ENCODE measurements around the gene EGFL7.

EGFL7 gene

GRCh38 chr9:136662656-136663581, at the start of gene EGFL7:
Gene EGFL7, plus strand, starts transcription at chr9:136662916. Its CDS starts 5,367 bp downstream, at chr9:136668283.
- FAIRE-seq, result no peak

GRCh38 chr9:136613824-136614371, 48.8 kb upstream of the EGFL7 start:
- no peak for FAIRE-seq

GRCh38 chr9:136614372-136614922, 48.3 kb upstream of the EGFL7 start:
- no peak for FAIRE-seq

DNA sequence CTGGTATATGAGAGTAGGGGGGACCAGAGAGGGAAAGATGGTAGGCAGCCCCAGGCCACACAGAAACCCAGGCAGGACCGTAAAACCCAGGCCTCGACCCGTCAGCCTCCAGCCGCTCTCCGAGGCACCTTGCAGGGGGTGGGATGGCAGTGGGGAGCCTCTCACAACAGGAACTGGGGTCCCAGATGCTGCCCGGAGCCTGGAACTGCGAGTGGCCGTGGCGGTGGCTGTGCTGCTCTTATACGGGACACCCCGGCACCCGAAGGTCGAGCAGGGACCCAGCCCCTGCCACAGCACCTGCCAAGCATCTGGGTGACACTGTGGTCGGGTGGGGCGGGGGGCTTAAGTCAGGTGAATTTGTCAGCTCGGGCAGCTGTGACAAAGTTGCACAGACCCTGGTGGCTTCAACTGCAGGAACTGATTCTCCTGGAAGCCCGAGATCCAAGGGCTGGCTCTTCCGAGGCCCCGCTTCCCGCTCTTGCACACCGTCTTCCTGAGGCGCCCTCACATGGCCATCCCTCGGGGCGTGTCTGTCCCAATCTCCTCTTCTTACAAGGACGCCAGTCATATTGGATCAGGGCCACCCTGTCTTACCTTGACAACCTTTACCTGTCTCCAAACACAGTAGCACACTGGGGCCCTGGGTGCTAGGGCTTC, 47.6 kb upstream of the EGFL7 start:
- no peak for FAIRE-seq

DNA sequence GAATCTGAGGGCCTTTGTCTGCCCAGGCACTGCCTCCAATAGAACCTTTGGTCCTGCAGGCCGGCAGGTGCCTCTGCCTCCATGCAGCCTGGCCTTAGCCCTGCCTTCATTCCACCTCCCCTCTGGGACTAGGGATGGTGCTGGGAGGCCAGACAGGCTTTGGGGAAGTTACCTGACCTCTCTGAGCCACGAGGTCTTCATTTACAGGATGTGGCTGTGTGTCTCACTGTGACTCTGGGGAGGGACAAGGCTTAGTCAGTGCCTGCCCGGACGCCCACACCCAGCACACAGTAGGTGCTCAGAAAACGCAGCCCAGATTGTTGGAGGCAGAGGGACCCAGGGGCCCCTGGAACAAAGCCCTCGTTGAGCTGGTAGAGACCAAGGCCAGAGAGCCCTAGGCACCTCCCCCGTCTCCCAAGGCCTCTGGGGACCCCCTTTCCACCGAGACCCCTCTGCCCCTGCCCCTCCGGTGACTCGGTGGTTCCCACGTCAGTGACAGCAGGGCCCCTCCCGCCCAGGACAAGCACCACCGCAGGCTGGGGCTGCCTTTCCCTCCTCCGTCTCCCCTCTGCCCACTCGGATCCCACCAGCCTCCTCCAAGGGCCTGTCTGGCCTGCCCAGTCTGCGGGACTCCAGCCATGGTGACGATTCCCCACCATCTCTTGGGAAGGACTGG, 46.9 kb upstream of the EGFL7 start:
- FAIRE-seq, result no peak

- FAIRE-seq, result no peak
Observed at GRCh38 chr9:136616307-136616635, 46.4 kb upstream of the EGFL7 start.

GRCh38 chr9:136616948-136617695, 45.6 kb upstream of the EGFL7 start:
- FAIRE-seq, result no peak

DNA sequence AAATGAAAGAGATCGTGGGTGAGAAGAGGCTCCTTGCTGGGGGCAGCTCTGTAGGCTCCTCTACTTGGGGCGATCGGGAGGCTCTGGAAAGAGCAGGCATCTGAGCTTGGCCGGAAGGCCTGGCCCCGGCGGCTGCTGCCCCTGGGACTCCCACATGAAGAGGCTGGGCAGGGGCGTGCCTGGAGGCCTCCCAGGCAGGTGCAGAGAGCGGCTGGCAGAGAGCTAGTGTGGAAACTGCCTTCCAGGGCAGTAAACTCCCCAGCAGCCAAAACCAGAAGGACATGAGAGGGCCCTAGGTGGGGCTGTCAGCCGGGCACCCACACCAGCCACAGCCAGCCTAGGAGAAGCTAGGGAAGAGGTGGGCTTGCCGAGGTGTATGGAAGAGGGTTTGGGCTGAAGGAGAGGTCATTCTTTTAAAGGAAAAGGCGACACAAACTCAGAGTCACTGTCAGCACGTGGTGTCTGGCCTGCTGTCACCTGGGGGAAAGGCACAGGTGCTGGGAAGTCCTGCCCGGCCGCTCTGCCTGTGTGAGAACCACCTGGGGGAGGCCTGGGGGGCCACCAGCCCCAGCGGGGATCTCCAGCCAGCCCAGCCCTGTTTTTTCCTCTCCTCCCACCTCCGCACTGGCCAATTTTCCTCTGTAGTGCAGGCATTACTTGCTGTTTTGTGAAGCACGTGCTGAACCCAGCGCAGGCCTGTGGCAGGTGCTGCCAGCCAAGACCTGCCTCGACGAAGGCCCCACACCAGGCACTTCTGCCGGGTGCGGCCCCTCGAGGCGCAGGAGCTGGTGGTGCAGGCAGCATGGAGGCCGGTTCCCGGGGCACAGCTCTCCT, 44.8 kb upstream of the EGFL7 start:
- FAIRE-seq, result no peak

GRCh38 chr9:136618580-136619547, 43.9 kb upstream of the EGFL7 start:
- FAIRE-seq, result no peak

- no peak for FAIRE-seq
Observed at GRCh38 chr9:136619742-136620440, 42.8 kb upstream of the EGFL7 start.

GRCh38 chr9:136620441-136621018, 42.2 kb upstream of the EGFL7 start:
- no peak for FAIRE-seq

DNA sequence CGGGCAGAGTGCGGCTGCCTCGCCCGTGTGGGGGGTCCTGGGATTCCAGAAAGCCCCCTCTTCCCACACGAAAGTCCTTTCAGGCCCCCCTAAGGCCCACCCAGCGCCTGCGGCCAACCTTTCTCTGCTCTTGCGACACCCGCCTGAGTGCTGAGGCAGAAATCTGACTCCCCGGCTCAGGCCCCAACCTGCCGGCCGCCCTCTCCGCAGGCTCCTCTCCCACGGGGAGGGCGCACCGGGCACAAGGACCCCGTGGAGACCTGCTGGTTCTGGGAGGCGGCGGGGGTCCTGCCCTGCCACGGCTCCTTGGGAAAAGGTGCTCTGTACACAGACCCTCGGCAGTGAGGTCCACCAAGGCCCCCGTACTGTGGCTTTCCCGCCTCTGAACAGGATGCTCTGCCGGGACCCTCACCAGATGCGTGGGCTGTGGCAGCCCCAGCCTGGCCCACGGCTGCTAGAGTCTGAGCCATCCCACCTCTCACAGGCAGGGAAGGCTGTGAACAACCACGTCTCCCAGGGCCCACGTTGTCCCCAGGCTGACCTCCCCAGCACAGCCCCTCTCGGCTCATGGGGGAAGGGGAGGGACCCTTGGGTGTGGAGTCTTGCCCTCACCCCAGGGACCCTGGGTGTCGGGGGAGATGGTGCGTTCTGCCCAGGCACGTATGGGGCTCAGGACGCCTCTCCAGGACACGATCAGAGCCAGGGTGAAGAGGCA, 41.5 kb upstream of the EGFL7 start:
- no peak for FAIRE-seq

- no peak for FAIRE-seq
Observed at GRCh38 chr9:136621734-136622093, 41.0 kb upstream of the EGFL7 start.

GRCh38 chr9:136622538-136622948, 40.2 kb upstream of the EGFL7 start:
- no peak for FAIRE-seq

DNA sequence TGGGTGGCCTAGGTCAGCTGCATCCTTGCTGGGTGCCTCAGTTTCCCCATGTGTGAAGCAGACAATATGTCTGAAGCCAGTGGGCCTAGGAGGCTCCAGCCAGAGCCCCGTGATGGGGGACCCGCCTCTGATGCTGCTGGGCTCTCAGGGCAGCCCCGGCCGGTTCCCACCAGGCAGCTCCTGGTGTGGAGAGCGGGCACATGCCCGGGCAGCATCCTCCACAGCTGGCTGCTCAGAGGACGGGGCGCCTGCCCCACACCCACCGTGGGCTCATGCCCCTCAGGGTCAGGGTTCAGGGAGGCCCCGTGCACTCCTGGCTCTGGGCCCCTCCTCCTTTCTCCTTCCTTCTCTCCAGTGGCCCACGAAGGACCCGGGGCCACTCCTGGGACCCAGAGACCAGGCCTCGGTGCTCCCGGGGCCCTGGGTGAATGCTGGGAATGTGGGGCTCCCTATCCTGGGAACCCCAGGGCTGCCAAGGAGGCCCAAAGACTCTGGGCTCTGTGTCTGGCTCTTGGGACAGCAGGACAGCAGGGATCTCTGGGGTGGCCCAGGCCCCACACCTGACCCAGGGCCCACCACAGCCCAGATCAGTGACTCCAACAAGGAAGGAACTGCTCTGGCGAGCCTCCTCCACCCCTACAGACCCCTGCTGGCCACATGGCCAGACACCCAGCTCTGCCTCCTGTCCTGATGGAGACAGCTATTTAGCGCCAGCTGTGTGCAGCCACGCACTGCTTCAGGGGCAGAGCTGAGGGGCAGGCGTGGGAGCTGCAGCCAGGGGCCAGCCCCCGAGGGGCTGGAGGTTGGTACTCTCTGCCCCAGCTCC, 39.5 kb upstream of the EGFL7 start:
- FAIRE-seq, result no peak

- FAIRE-seq, result no peak
Observed at GRCh38 chr9:136623842-136624183, 38.9 kb upstream of the EGFL7 start.

- no peak for FAIRE-seq
Observed at GRCh38 chr9:136624184-136624951, 38.3 kb upstream of the EGFL7 start.

Data from endometrium (tissue), 2 donors.